Left lung (tissue), 10 donors: ENCODE results near the gene HCN3. TPM values are rescaled to one million over a fixed set of nuclear protein-coding genes. Genes with fewer than 3 reads are reported as not detected.
A peak's percentile ranks its signal among the peaks of the same experiment; 100 is the strongest.

Source experiments
- ATAC-seq: fragments of 200-7000 bp; cut with Tn5 transposase; one replicate; pipeline ENCODE4 v1.9.1; 2020; ENCODE audit warnings: moderate library complexity
- DNase-seq, 4 donors: peaks; one replicate each; pipeline ENCODE4 v3.0.0-alpha.2; 2013 to 2020
- H3K27ac ChIP-seq, 2 donors: fragments of 200-600 bp; sonication (generic) in 1 of 2; one replicate each; pipeline versions ENCODE4 v1.5.0 to v1.8.0; 2020 to 2021
- H3K27me3 ChIP-seq, 2 donors: fragments of 200-600 bp; sonication (generic) in 1 of 2; one replicate each; pipeline versions ENCODE4 v1.5.0 to v1.8.0; 2020 to 2021
- H3K36me3 ChIP-seq, 2 donors: fragments of 200-600 bp; sonication (generic) in 1 of 2; one replicate each; pipeline versions ENCODE4 v1.5.0 to v1.8.0; 2020 to 2021
- H3K4me1 ChIP-seq, 2 donors: fragments of 200-600 bp; one replicate each; pipeline ENCODE4 v1.8.0; 2021
- H3K4me3 ChIP-seq, 2 donors: fragments of 200-600 bp; sonication (generic) in 1 of 2; one replicate each; pipeline versions ENCODE4 v1.5.0 to v1.8.0; 2020 to 2021; ENCODE audit warnings: mild to moderate bottlenecking in 1 of 2
- H3K9me3 ChIP-seq, 2 donors: fragments of 200-600 bp; sonication (generic) in 1 of 2; one replicate each; pipeline versions ENCODE4 v1.5.0 to v1.8.0; 2020 to 2021
- intact Hi-C, 2 donors: fragments of 100-400 bp; cut with DNase I; formaldehyde crosslinking; loops; one replicate each; pipeline versions ENCODE4 v1.11.2 to v1.14.2; 2022
- polyA plus RNA-seq, 6 donors: library from polyadenylated mRNA; unstranded; fragments of 120-200 nt; gene quantifications; one replicate each; pipeline ENCODE4 v1.2.1, GENCODE V29; 2013; ENCODE audit not compliant: insufficient read length in 6 of 6
- total RNA-seq, 2 donors: library from RNA; stranded (reverse); fragmentation: NEBNext Ultra II Directional; extraction: Animal tissue kit (Norgen Biotek cat#: 25700); gene quantifications; one replicate each; pipeline ENCODE4 v1.2.1, GENCODE V29; 2021
- TF ChIP-seq, protein P1 (sequence below), 2 donors: fragments of 200-600 bp; sonication (generic) in 1 of 2; IDR thresholded peaks; one replicate each; pipeline versions ENCODE4 v1.5.0 to v1.8.0; 2021; ENCODE audit warnings: antibody characterized with exemption in 2 of 2
- donor health status: DM: no; HTN: yes; CAD: no.
- donor health status: DM: no; HTN: no; CAD: no.

HCN3 gene
- total and polyA plus RNA-seq, 8 donors, result 2.4 to 11.7 (median 8.3) TPM

DNA sequence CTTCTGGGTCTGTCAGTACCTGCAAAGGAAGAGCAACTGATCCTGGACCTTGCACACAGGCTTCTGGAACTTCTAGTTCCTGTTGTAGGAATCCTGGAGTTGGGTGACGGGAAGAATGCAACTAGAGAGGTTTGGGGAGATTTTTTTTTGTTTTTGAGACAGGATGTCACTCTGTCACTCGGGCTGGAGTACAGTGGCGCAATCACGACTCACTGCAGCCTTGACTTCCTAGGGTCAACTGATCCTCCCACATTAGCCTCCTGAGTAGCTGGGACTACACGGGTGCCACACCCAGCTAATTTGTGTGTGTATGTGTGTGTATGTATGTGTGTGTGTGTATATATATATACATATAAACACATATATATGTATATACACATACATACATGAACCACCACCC lies 40.8 kb upstream of the HCN3 start:
- Histone ChIP-seq H3K4me1 (peaks cover 0 to 39% of the 10 kb centered on the region in 2 donors), H3K36me3 (peaks cover 0 to 44% of the 10 kb centered on the region in 2 donors)
- intact Hi-C loops, result no loop called here

DNA sequence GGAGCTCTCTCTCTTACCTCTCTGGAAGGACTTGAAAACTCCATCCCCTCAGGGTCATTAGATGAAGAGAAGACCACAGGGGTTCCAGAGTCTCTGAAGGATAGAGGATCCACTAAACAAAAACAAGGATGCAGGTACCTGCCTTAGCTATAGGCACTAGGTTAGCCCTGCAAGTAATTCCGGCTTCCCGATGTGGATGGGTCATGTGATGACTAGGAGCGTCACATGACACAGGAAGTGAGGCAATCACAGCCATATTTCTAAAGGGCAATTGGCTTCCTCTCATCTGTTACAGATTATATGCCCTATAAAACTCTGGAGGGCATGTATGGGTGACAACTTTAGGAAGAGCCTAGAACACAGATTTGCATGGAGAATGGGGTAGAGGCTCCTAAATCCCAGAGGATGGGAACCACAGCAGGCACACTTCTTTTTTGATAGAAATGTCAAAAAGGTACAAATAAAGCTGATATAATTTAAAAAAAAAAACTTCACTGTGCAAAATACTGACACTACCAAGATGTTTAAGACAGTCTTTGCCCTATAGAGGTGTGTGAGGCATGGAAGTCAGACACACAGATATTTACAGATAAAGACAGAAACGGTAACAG lies 36.1 kb upstream of the HCN3 start:
- Histone ChIP-seq H3K4me1 (peaks cover 0 to 70% of the 10 kb centered on the region in 2 donors), H3K36me3 (peaks cover 0 to 33% of the 10 kb centered on the region in 2 donors), H3K27ac (peak overlapping the region in 1 of 2 donors; percentile 92), H3K27me3 (no peaks in the 10 kb centered on the region), H3K4me3 (peak overlapping the region; percentile 30 to 49), H3K9me3 (no peaks in the 10 kb centered on the region)
- peak in 3 of 4 donors; percentile 69 to 81 (median 76) for DNase-seq
- TF ChIP-seq, protein P1, sequence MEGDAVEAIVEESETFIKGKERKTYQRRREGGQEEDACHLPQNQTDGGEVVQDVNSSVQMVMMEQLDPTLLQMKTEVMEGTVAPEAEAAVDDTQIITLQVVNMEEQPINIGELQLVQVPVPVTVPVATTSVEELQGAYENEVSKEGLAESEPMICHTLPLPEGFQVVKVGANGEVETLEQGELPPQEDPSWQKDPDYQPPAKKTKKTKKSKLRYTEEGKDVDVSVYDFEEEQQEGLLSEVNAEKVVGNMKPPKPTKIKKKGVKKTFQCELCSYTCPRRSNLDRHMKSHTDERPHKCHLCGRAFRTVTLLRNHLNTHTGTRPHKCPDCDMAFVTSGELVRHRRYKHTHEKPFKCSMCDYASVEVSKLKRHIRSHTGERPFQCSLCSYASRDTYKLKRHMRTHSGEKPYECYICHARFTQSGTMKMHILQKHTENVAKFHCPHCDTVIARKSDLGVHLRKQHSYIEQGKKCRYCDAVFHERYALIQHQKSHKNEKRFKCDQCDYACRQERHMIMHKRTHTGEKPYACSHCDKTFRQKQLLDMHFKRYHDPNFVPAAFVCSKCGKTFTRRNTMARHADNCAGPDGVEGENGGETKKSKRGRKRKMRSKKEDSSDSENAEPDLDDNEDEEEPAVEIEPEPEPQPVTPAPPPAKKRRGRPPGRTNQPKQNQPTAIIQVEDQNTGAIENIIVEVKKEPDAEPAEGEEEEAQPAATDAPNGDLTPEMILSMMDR (IDR thresholded peaks at IDR 0.05), result no peak
- intact Hi-C loops, result no loop called here
- peak; percentile 50 for ATAC-seq

More for the DNA sequence above, 40.8 kb upstream of the HCN3 start:
- Histone ChIP-seq H3K27ac (peak overlapping the region in 1 of 2 donors; percentile 57), H3K9me3 (no peaks in the 10 kb centered on the region), H3K27me3 (no peaks in the 10 kb centered on the region), H3K4me3 (no peak overlapping the region)
- DNase-seq, result no peak
- TF ChIP-seq, protein P1 (IDR thresholded peaks at IDR 0.05), result no peak
- ATAC-seq, result no peak

GRCh38 chr1:155241841-155242264 lies 35.4 kb upstream of the HCN3 start:
- Histone ChIP-seq H3K27me3 (no peaks in the 10 kb centered on the region), H3K27ac (peak overlapping the region in 1 of 2 donors; percentile 92), H3K9me3 (no peaks in the 10 kb centered on the region), H3K36me3 (peaks cover 0 to 27% of the 10 kb centered on the region in 2 donors), H3K4me1 (peaks cover 0 to 63% of the 10 kb centered on the region in 2 donors), H3K4me3 (no peak overlapping the region)
- ATAC-seq, result no peak
- intact Hi-C loops, result no loop called here
- no peak for DNase-seq
- TF ChIP-seq, protein P1 (IDR thresholded peaks at IDR 0.05), result peak in 1 of 2 donors; percentile 20

- H3K4me1 ChIP-seq, result peaks cover 0 to 59% of the 10 kb centered on the region in 2 donors
- H3K36me3 ChIP-seq, result peaks cover 0 to 27% of the 10 kb centered on the region in 2 donors
- peak overlapping the region; percentile 92 to 95 for H3K27ac ChIP-seq
- H3K4me3 ChIP-seq, result peak overlapping the region in 1 of 2 donors; percentile 53
- no peaks in the 10 kb centered on the region for H3K27me3 ChIP-seq
- TF ChIP-seq, protein P1 (IDR thresholded peaks at IDR 0.05), result no peak
- DNase-seq, result no peak
- H3K9me3 ChIP-seq, result no peaks in the 10 kb centered on the region
- intact Hi-C loops, result no loop called here
- no peak for ATAC-seq
Measured at GRCh38 chr1:155242805-155243358, 34.4 kb upstream of the HCN3 start.

DNA sequence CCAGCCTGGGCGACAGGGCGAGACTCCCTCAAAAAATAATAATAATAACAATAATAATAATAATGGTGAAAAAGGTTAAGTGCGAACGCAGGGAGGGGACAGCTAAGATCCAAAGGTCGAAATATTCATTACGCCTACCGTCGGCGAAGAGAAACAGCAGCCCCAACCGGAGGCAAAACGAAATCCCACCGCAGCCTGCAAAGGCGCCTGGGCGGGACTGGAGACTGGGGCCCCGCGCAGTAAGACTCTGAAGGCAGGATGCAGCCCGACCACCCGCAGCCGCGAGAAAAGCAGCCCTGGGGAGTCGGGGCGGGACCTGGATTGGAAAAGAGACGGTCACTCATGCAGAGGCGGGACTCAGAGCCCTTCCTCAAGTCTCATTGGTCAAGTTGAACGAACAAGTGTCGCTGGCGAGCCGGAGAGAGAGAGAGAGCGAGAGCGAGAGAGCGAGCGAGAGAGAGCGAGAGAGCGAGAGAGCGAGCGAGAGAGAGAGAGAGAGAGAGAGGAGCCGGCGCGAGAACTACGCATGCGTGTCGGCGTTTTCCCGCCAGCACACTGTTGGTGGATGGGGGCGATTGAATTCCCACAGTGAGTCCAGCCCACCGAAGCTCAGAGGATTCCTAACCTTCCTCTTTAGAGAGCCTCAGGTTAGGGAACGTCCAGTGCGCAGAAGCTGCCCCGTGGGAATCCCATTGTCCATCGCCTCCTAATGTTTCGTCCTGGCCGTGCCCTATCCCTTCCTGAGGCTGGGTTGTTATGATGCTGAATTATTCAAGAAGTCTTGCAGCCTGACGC lies 32.7 kb upstream of the HCN3 start:
- DNase-seq (peak; percentile 94 to 98 (median 98)), ATAC-seq (peak; percentile 92)
- Histone ChIP-seq H3K4me3 (peak overlapping the region; percentile 53 to 56), H3K27ac (peak overlapping the region; percentile 92 to 95), H3K9me3 (no peaks in the 10 kb centered on the region), H3K36me3 (peaks cover 0 to 23% of the 10 kb centered on the region in 2 donors), H3K27me3 (no peaks in the 10 kb centered on the region), H3K4me1 (peaks cover 0 to 51% of the 10 kb centered on the region in 2 donors)
- TF ChIP-seq, protein P1 (IDR thresholded peaks at IDR 0.05), result peak in 1 of 2 donors; percentile 12
- intact Hi-C loops, result no loop called here
